ENCODE data around the gene SLC25A29. TPM values are rescaled to one million over a fixed set of nuclear protein-coding genes. Genes with fewer than 3 reads are reported as not detected.
"Not testable (repeated sequence)": the region's sequence is repeated elsewhere in the genome, so short reads cannot be mapped to it uniquely, and the experiment has no call there.

SLC25A29 gene
- polyA plus RNA-seq, 3 donors = 56.1 to 113 (median 98.0) TPM

GRCh38 chr14:100283984-100284881 is 22.0 kb downstream of the SLC25A29 start:
- no peak for DNase-seq

- DNase-seq = not testable (repeated sequence)
Observed at GRCh38 chr14:100283436-100283835, 22.8 kb downstream of the SLC25A29 start.

GRCh38 chr14:100282766-100283419 is 23.4 kb downstream of the SLC25A29 start:
- DNase-seq = no peak

- DNase-seq = no peak
Observed at GRCh38 chr14:100282083-100282350, 24.2 kb downstream of the SLC25A29 start.

GRCh38 chr14:100281286-100282082 is 24.8 kb downstream of the SLC25A29 start:
- no peak for DNase-seq

GRCh38 chr14:100279563-100279962 is 26.7 kb downstream of the SLC25A29 start:
- DNase-seq = no peak

GRCh38 chr14:100279133-100279532 is 27.1 kb downstream of the SLC25A29 start:
- DNase-seq = no peak

GRCh38 chr14:100278702-100279101 is 27.5 kb downstream of the SLC25A29 start:
- DNase-seq = no peak

- no peak for DNase-seq
Observed at GRCh38 chr14:100275214-100275613, 31.0 kb downstream of the SLC25A29 start.

- no peak for DNase-seq
Observed at GRCh38 chr14:100274250-100274649, 32.0 kb downstream of the SLC25A29 start.

GRCh38 chr14:100271247-100271939 is 34.9 kb downstream of the SLC25A29 start:
- DNase-seq = no peak

- DNase-seq = no peak
Observed at GRCh38 chr14:100268591-100269207, 37.5 kb downstream of the SLC25A29 start.

- no peak for DNase-seq
Observed at GRCh38 chr14:100267990-100268389, 38.3 kb downstream of the SLC25A29 start.

GRCh38 chr14:100263141-100263540 is 43.1 kb downstream of the SLC25A29 start:
- no peak for DNase-seq

- DNase-seq = no peak
Observed at GRCh38 chr14:100262545-100262944, 43.7 kb downstream of the SLC25A29 start.

GRCh38 chr14:100261621-100262020 is 44.6 kb downstream of the SLC25A29 start:
- DNase-seq = no peak

GRCh38 chr14:100256339-100256895 is 49.8 kb downstream of the SLC25A29 start:
- no peak for DNase-seq

- DNase-seq = no peak
Observed at GRCh38 chr14:100252684-100253083, 53.6 kb downstream of the SLC25A29 start.

- DNase-seq = no peak
Observed at GRCh38 chr14:100250732-100251465, 55.3 kb downstream of the SLC25A29 start.

- DNase-seq = peak; percentile 52
Observed at GRCh38 chr14:100246809-100247428, 59.3 kb downstream of the SLC25A29 start.
